LNCAP (cell line): ENCODE data around the gene GALNT12.

Experiments
- CTCF ChIP-seq: fragments of 450-650 bp; IDR thresholded peaks from 2 replicates; pipeline ENCODE4 v1.5.1; 2017; ENCODE audit warnings: mild to moderate bottlenecking

The GALNT12 gene

GRCh38 chr9:98859941-98860340 is 52.5 kb downstream of the GALNT12 start:
- TF ChIP-seq CTCF = no peak

GRCh38 chr9:98860871-98861293 is 53.4 kb downstream of the GALNT12 start:
- peak; percentile 26; the same call in 1 of the 2 replicates for TF ChIP-seq CTCF

GRCh38 chr9:98861781-98862504 is 54.5 kb downstream of the GALNT12 start:
- TF ChIP-seq CTCF = no peak

- TF ChIP-seq CTCF = no peak
Measured at GRCh38 chr9:98862936-98863335, 55.5 kb downstream of the GALNT12 start.

- no peak for TF ChIP-seq CTCF
Measured at GRCh38 chr9:98864281-98865174, 57.1 kb downstream of the GALNT12 start.

- no peak for TF ChIP-seq CTCF
Measured at GRCh38 chr9:98865284-98865875, 57.9 kb downstream of the GALNT12 start.

- TF ChIP-seq CTCF = no peak
Measured at GRCh38 chr9:98866435-98867102, 59.1 kb downstream of the GALNT12 start.
